GM23338 (cell line): ENCODE data around the gene COX17. TPM values are rescaled to one million over a fixed set of nuclear protein-coding genes. Genes with fewer than 3 reads are reported as not detected.

Source experiments
- ATAC-seq: fragments of 200-7000 bp; cut with Tn5 transposase; 3 replicates; pipeline ENCODE4 v1.9.1; 2020
- DNase-seq: peaks from one replicate; pipeline ENCODE4 v3.0.0-alpha.2; 2015; ENCODE audit warnings: low spot score
- H2AFZ ChIP-seq: fragments of 200-600 bp; sonication (generic); 2 replicates; pipeline ENCODE4 v1.8.0; 2016; ENCODE audit warnings: antibody characterized with exemption, mild to moderate bottlenecking, moderate library complexity
- H3F3A ChIP-seq: fragments of 200-600 bp; sonication (generic); replicated peaks from 2 replicates; pipeline ENCODE4 v1.8.0; 2017; ENCODE audit warnings: antibody characterized with exemption, mixed run types, low read depth
- H3K27ac ChIP-seq: fragments of 200-600 bp; sonication (generic); 2 replicates; pipeline ENCODE4 v1.6.1; 2016; ENCODE audit warnings: low read depth
- H3K27me3 ChIP-seq: fragments of 200-600 bp; sonication (generic); 2 replicates; pipeline ENCODE4 v1.8.0; 2016; ENCODE audit warnings: mild to moderate bottlenecking, mixed run types, moderate library complexity; ENCODE audit not compliant: insufficient read depth
- H3K36me3 ChIP-seq: fragments of 200-600 bp; sonication (generic); 2 replicates; pipeline ENCODE4 v1.8.0; 2016; ENCODE audit warnings: mild to moderate bottlenecking; ENCODE audit not compliant: insufficient read depth
- H3K4me1 ChIP-seq: fragments of 200-600 bp; sonication (generic); 2 replicates; pipeline ENCODE4 v1.8.0; 2016; ENCODE audit warnings: mild to moderate bottlenecking, moderate library complexity; ENCODE audit not compliant: insufficient read depth
- H3K4me2 ChIP-seq: fragments of 200-600 bp; sonication (generic); 2 replicates; pipeline ENCODE4 v1.7.1; 2017; ENCODE audit warnings: mixed run types
- H3K4me3 ChIP-seq: fragments of 200-600 bp; sonication (generic); 2 replicates; pipeline ENCODE4 v1.6.1; 2016; ENCODE audit warnings: mixed run types
- H3K79me2 ChIP-seq: fragments of 200-600 bp; sonication (generic); replicated peaks from 2 replicates; pipeline ENCODE4 v1.8.0; 2017; ENCODE audit warnings: mild to moderate bottlenecking; ENCODE audit not compliant: insufficient read depth
- H3K9me2 ChIP-seq: fragments of 200-600 bp; sonication (generic); 2 replicates; pipeline ENCODE4 v1.8.0; 2017; ENCODE audit not compliant: insufficient read depth
- H4K20me1 ChIP-seq: fragments of 200-600 bp; sonication (generic); replicated peaks from 2 replicates; pipeline ENCODE4 v1.8.0; 2017; ENCODE audit warnings: mild to moderate bottlenecking; ENCODE audit not compliant: insufficient read depth
- H3K27ac Mint-ChIP-seq: 2 replicates; pipeline ENCODE4 v1.8.0; 2020; ENCODE audit warnings: inconsistent platforms, mild to moderate bottlenecking, moderate library complexity, mixed read lengths
- H3K27me3 Mint-ChIP-seq: 3 replicates; pipeline ENCODE4 v1.8.0; 2022; ENCODE audit warnings: low read depth, mild to moderate bottlenecking, moderate library complexity, mixed read lengths, inconsistent platforms; ENCODE audit not compliant: insufficient read depth, poor library complexity
- H3K36me3 Mint-ChIP-seq: 3 replicates; pipeline ENCODE4 v1.8.0; 2021; ENCODE audit warnings: low read depth, mild to moderate bottlenecking, inconsistent platforms, moderate library complexity, mixed read lengths
- H3K4me1 Mint-ChIP-seq: 3 replicates; pipeline ENCODE4 v1.8.0; 2020; ENCODE audit warnings: mild to moderate bottlenecking, inconsistent platforms, mixed read lengths
- H3K4me3 Mint-ChIP-seq: 3 replicates; pipeline ENCODE4 v1.8.0; 2021; ENCODE audit warnings: moderate library complexity, mild to moderate bottlenecking, inconsistent platforms, mixed read lengths
- H3K9me3 Mint-ChIP-seq: 3 replicates; pipeline ENCODE4 v1.8.0; 2020; ENCODE audit warnings: moderate library complexity, mild to moderate bottlenecking, inconsistent platforms, mixed read lengths
- CREB1 ChIP-seq: fragments of 250-450 bp; sonication (Bioruptor Pico); IDR thresholded peaks from 2 replicates; pipeline ENCODE4 v1.5.0; 2020; ENCODE audit warnings: low read depth, mild to moderate bottlenecking, moderate library complexity
- CTCF ChIP-seq, 2 experiments: fragments of 200-600 bp in 1 of 2; sonication (generic) in 1 of 2; conservative IDR thresholded peaks; 2 replicates each; pipeline versions ENCODE4 v1.5.1 to v1.6.1; 2016 to 2017; ENCODE audit warnings: antibody characterized with exemption in 2 of 2, low read depth in 2 of 2, mild to moderate bottlenecking in 2 of 2, moderate library complexity in 1 of 2
- EZH2 ChIP-seq: fragments of 200-600 bp; sonication (generic); IDR thresholded peaks from one replicate; pipeline ENCODE4 v1.8.0; 2017; ENCODE audit warnings: antibody characterized with exemption, mild to moderate bottlenecking, low read depth; ENCODE audit not compliant: unreplicated experiment
- JUNB ChIP-seq: IDR thresholded peaks from one replicate; pipeline ENCODE4 v1.6.1; 2016; ENCODE audit warnings: antibody characterized with exemption; ENCODE audit not compliant: unreplicated experiment
- NANOG ChIP-seq: IDR thresholded peaks from 2 replicates; pipeline ENCODE4 v1.6.1; 2016; ENCODE audit warnings: antibody characterized with exemption, borderline replicate concordance
- POLR2AphosphoS5 ChIP-seq: IDR thresholded peaks from 2 replicates; pipeline ENCODE4 v1.6.1; 2016; ENCODE audit warnings: antibody characterized with exemption, low read depth
- REST ChIP-seq: IDR thresholded peaks from one replicate; pipeline ENCODE4 v1.6.1; 2018; ENCODE audit warnings: antibody characterized with exemption; ENCODE audit not compliant: unreplicated experiment
- STAT1 ChIP-seq: IDR thresholded peaks from one replicate; pipeline ENCODE4 v1.6.1; 2016; ENCODE audit warnings: antibody characterized with exemption; ENCODE audit not compliant: unreplicated experiment
- ZNF114 ChIP-seq: fragments of 250-450 bp; sonication (Bioruptor Pico); IDR thresholded peaks from 2 replicates; pipeline ENCODE4 v1.5.0; 2020; ENCODE audit warnings: mild to moderate bottlenecking, moderate library complexity
- ZNF331 ChIP-seq: fragments of 250-450 bp; sonication (Bioruptor Pico); IDR thresholded peaks from 2 replicates; pipeline ENCODE4 v1.5.0; 2020; ENCODE audit warnings: low read depth, mild to moderate bottlenecking, moderate library complexity
- polyA plus RNA-seq: library from polyadenylated mRNA; unstranded; fragments of >200 nt; fragmentation: Nextera tagmentation; extraction: Ambion mirVana; gene quantifications from 2 replicates; pipeline ENCODE4 v1.2.1, GENCODE V29; 2016
- total RNA-seq: library from RNA; depleted of rRNA; stranded (reverse); fragments of >200 nt; shearing (Covaris generic); gene quantifications from 2 replicates; pipeline ENCODE4 v1.2.3, GENCODE V29; 2014

The COX17 gene
- total and polyA plus RNA-seq, 2 experiments from 2014 or later, result 24.0 to 324 TPM

- TF ChIP-seq REST (no peak), STAT1 (no peak), JUNB (no peak), ZNF114 (CRISPR knock-in tag) (no peak), EZH2 (no peak)
Observed at GRCh38 chr3:119665954-119666559, 11.1 kb downstream of the COX17 start (continued).

GRCh38 chr3:119664850-119665379 lies 12.3 kb downstream of the COX17 start:
- Histone ChIP-seq H2AFZ (no peak overlapping the region), H3K4me2 (no peak overlapping the region), H3K4me1 (no peaks in the 10 kb centered on the region), H3K27ac (no peak overlapping the region), H3K9me2 (no peaks in the 10 kb centered on the region), H3K27me3 (no peaks in the 10 kb centered on the region), H4K20me1 (no peaks in the 10 kb centered on the region), H3K79me2 (no peaks in the 10 kb centered on the region), H3K36me3 (peaks cover 3% of the 10 kb centered on the region; the same call in 1 of the 2 replicates), H3F3A (no peaks in the 10 kb centered on the region), H3K4me3 (no peak overlapping the region)
- peaks cover 2% of the 10 kb centered on the region; the same call in 1 of the 3 replicates for H3K4me1 Mint-ChIP-seq
- no peaks in the 10 kb centered on the region for H3K9me3 Mint-ChIP-seq
- no peak for DNase-seq
- ATAC-seq, result no peak
- no peaks in the 10 kb centered on the region for H3K27me3 Mint-ChIP-seq
- TF ChIP-seq REST (no peak), EZH2 (no peak), NANOG (no peak), CREB1 (CRISPR knock-in tag) (no peak), ZNF331 (CRISPR knock-in tag) (no peak), ZNF114 (CRISPR knock-in tag) (no peak), POLR2AphosphoS5 (no peak), CTCF (conservative IDR thresholded peaks at IDR 0.05; ENCODE audit: low read depth in 2 of 2) (no peak)
- 0 out of 3 replicates have a peak, but pooled peaks cover 3% of the 10 kb centered on the region for H3K36me3 Mint-ChIP-seq
- no peak overlapping the region for H3K4me3 Mint-ChIP-seq
- no peak overlapping the region for H3K27ac Mint-ChIP-seq
